Glutamatergic neuron (in vitro differentiated cells): ENCODE data around the gene HPS1. TPM values are rescaled to one million over a fixed set of nuclear protein-coding genes. Genes with fewer than 3 reads are reported as not detected.

Experiments
- DNase-seq: peaks from one replicate; pipeline ENCODE4 v3.0.0; 2022
- H3K27ac Mint-ChIP-seq: one replicate; pipeline ENCODE4 v1.8.0; 2020; ENCODE audit warnings: mild to moderate bottlenecking, mixed read lengths, inconsistent platforms; ENCODE audit not compliant: unreplicated experiment
- H3K27me3 Mint-ChIP-seq: one replicate; pipeline ENCODE4 v1.8.0; 2020; ENCODE audit warnings: mild to moderate bottlenecking, moderate library complexity, mixed read lengths, inconsistent platforms; ENCODE audit not compliant: unreplicated experiment
- H3K36me3 Mint-ChIP-seq: one replicate; pipeline ENCODE4 v1.8.0; 2020; ENCODE audit warnings: mild to moderate bottlenecking, mixed read lengths, inconsistent platforms; ENCODE audit not compliant: unreplicated experiment
- H3K4me1 Mint-ChIP-seq: one replicate; pipeline ENCODE4 v1.8.0; 2020; ENCODE audit warnings: mild to moderate bottlenecking, low read depth, mixed read lengths, inconsistent platforms; ENCODE audit not compliant: unreplicated experiment
- H3K4me3 Mint-ChIP-seq: one replicate; pipeline ENCODE4 v1.8.0; 2020; ENCODE audit warnings: mild to moderate bottlenecking, mixed read lengths, inconsistent platforms; ENCODE audit not compliant: unreplicated experiment
- H3K9me3 Mint-ChIP-seq: one replicate; pipeline ENCODE4 v1.8.0; 2020; ENCODE audit warnings: mild to moderate bottlenecking, moderate library complexity, mixed read lengths, inconsistent platforms; ENCODE audit not compliant: unreplicated experiment
- CTCF ChIP-seq: fragments of 200-600 bp; sonication (generic); IDR thresholded peaks from one replicate; pipeline ENCODE4 v1.5.0; 2021; ENCODE audit not compliant: partially characterized antibody, unreplicated experiment
- total RNA-seq: library from RNA; stranded (reverse); fragmentation: NEBNext Ultra II Directional; extraction: Animal tissue kit (Norgen Biotek cat#: 25700); gene quantifications from one replicate; pipeline ENCODE4 v1.2.1, GENCODE V29; 2021; ENCODE audit not compliant: unreplicated experiment

Gene HPS1
- total RNA-seq, 1 donor from 2014 or later: 34.4 TPM

- no peak for TF ChIP-seq CTCF
- Mint-ChIP-seq H3K27me3 (no peaks in the 10 kb centered on the region), H3K4me1 (no peaks in the 10 kb centered on the region), H3K9me3 (no peaks in the 10 kb centered on the region), H3K4me3 (no peak overlapping the region), H3K36me3 (no peaks in the 10 kb centered on the region), H3K27ac (no peak overlapping the region)
- DNase-seq: no peak
These were observed 40.9 kb upstream of the HPS1 start for GRCh38 chr10:98487649-98488048.

GRCh38 chr10:98486421-98486820 lies 39.7 kb upstream of the HPS1 start:
- Mint-ChIP-seq H3K9me3 (no peaks in the 10 kb centered on the region), H3K27ac (no peak overlapping the region), H3K4me3 (no peak overlapping the region), H3K27me3 (no peaks in the 10 kb centered on the region), H3K4me1 (no peaks in the 10 kb centered on the region), H3K36me3 (no peaks in the 10 kb centered on the region)
- DNase-seq: no peak
- TF ChIP-seq CTCF: no peak

GRCh38 chr10:98485959-98486358 lies 39.2 kb upstream of the HPS1 start:
- no peaks in the 10 kb centered on the region for H3K9me3 Mint-ChIP-seq
- H3K27me3 Mint-ChIP-seq: no peaks in the 10 kb centered on the region
- no peak for TF ChIP-seq CTCF
- H3K4me3 Mint-ChIP-seq: no peak overlapping the region
- H3K36me3 Mint-ChIP-seq: no peaks in the 10 kb centered on the region
- DNase-seq: no peak
- H3K27ac Mint-ChIP-seq: no peak overlapping the region
- no peaks in the 10 kb centered on the region for H3K4me1 Mint-ChIP-seq

GRCh38 chr10:98483658-98484057 lies 36.9 kb upstream of the HPS1 start:
- Mint-ChIP-seq H3K27me3 (no peaks in the 10 kb centered on the region), H3K4me1 (no peaks in the 10 kb centered on the region), H3K4me3 (no peak overlapping the region), H3K36me3 (peaks cover 6% of the 10 kb centered on the region), H3K9me3 (no peaks in the 10 kb centered on the region), H3K27ac (no peak overlapping the region)
- DNase-seq: no peak
- TF ChIP-seq CTCF: no peak

GRCh38 chr10:98482096-98482495 lies 35.4 kb upstream of the HPS1 start:
- no peak for TF ChIP-seq CTCF
- no peaks in the 10 kb centered on the region for H3K27me3 Mint-ChIP-seq
- no peak for DNase-seq

More at GRCh38 chr10:98482096-98482495, 35.4 kb upstream of the HPS1 start:
- H3K4me3 Mint-ChIP-seq: no peak overlapping the region
- no peaks in the 10 kb centered on the region for H3K9me3 Mint-ChIP-seq
- peaks cover 6% of the 10 kb centered on the region for H3K36me3 Mint-ChIP-seq
- H3K4me1 Mint-ChIP-seq: no peaks in the 10 kb centered on the region
- H3K27ac Mint-ChIP-seq: no peak overlapping the region
